Measurements from ENCODE around the gene MT1F. TPM values are rescaled to one million over a fixed set of nuclear protein-coding genes. Genes with fewer than 3 reads are reported as not detected.

The MT1F gene
- total and polyA plus RNA-seq, 9 of the 15 experiments (the other 6 are each of a cell fraction or from before 2014, with no cell fraction given): 0.18 to 0.68 (median 0.29) TPM; not detected in 5

- TF ChIP-seq NR2C1 (IDR thresholded peaks at IDR 0.05) (no peak), NR2C1 (tag; IDR thresholded peaks at IDR 0.05) (no peak)
Measured at GRCh38 chr16:56684256-56684925, 26.6 kb downstream of the MT1F start (continued).

DNA sequence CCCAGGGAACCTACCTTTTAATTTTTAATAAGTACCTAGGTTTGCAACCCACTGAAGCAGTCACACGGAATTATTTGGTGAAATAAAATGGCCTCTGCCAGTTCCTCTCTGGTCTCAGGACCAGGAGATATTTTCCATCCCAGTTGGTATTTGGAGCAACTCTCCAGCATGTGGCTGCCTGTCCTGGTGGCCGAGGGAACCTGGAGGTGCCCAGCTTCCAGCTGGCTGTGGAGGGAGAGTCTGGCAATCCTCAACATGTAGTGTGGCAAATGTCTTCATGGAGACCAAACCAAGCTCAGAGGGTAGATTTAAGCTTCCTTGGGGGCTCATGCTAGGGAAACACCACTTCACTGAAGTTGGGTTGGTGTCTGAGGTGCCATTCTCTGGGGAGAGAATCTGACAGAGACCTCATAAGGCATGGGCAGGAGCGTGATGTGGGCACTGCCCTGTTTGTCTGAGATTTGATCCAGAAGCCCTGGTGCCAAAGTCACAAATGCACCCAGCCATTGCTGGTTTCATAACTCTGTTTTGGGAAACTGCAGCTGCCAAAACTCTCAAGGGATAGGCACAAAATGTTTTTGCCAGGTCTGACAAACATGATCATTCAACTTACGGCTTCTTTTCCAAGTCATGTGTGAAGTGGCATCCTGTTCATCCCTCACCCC lies 27.3 kb downstream of the MT1F start:
- Histone ChIP-seq H3K4me2 (ENCODE audit: insufficient read depth, low read length) (no peak overlapping the region), H3K9me3 (replicated peaks; ENCODE audit: control insufficient read depth, insufficient read depth, low read depth, low read length) (no peaks in the 10 kb centered on the region), H3K79me2 (ENCODE audit: control insufficient read depth, insufficient read depth, low read length) (no peaks in the 10 kb centered on the region), H3K9ac (ENCODE audit: insufficient read depth in 1 of 2, low read depth in 2 of 2, low read length in 2 of 2) (no peak overlapping the region), H4K20me1 (replicated peaks; ENCODE audit: control insufficient read depth, insufficient read depth, low read length) (no peaks in the 10 kb centered on the region), H3K27me3 (ENCODE audit: control insufficient read depth in 2 of 2, insufficient read depth in 2 of 2, low read length in 2 of 2) (peaks cover 7 to 48% of the 10 kb centered on the region in 2 experiments; a peak in 4 of 5 replicates), H3K36me3 (ENCODE audit: control insufficient read depth, insufficient read depth, low read length) (no peaks in the 10 kb centered on the region), H3K9me1 (ENCODE audit: control insufficient read depth, insufficient read depth, low read length) (no peaks in the 10 kb centered on the region), H2AFZ (ENCODE audit: low read depth, low read length) (no peak overlapping the region), H3K4me1 (replicated peaks in 1 of 2; ENCODE audit: control insufficient read depth in 2 of 2, insufficient read depth in 2 of 2, low read length in 2 of 2) (peaks cover 6 to 12% of the 10 kb centered on the region in 2 experiments; a peak in 3 of 5 replicates), H3K27ac (ENCODE audit: extremely low read depth, low read depth, low read length) (no peak overlapping the region), H3K4me3 (no peak overlapping the region)
- BruUV-seq (replicated peaks): no TSS peak
- no peak for DNase-seq (ENCODE audit: extremely low read depth in 1 of 4, low spot score in 3 of 4)
- FAIRE-seq: no peak
- intact Hi-C loops (cut with micrococcal nuclease): no loop called here
- no peak for TF ChIP-seq NONO (IDR thresholded peaks at IDR 0.05; ENCODE audit: low read depth in 2 of 2, low read length in 1 of 2)
- TF ChIP-seq PHTF2 (CRISPR knock-in tag; IDR thresholded peaks at IDR 0.05): no peak
- TF ChIP-seq ZC3H8 (IDR thresholded peaks at IDR 0.05): no peak
- TF ChIP-seq ETS2 (tag; IDR thresholded peaks at IDR 0.05; ENCODE audit: borderline replicate concordance, poor library complexity, severe bottlenecking): no peak
- no peak for TF ChIP-seq ILK (tag; IDR thresholded peaks at IDR 0.05; ENCODE audit: borderline replicate concordance, low read depth)
- TF ChIP-seq, protein P1, sequence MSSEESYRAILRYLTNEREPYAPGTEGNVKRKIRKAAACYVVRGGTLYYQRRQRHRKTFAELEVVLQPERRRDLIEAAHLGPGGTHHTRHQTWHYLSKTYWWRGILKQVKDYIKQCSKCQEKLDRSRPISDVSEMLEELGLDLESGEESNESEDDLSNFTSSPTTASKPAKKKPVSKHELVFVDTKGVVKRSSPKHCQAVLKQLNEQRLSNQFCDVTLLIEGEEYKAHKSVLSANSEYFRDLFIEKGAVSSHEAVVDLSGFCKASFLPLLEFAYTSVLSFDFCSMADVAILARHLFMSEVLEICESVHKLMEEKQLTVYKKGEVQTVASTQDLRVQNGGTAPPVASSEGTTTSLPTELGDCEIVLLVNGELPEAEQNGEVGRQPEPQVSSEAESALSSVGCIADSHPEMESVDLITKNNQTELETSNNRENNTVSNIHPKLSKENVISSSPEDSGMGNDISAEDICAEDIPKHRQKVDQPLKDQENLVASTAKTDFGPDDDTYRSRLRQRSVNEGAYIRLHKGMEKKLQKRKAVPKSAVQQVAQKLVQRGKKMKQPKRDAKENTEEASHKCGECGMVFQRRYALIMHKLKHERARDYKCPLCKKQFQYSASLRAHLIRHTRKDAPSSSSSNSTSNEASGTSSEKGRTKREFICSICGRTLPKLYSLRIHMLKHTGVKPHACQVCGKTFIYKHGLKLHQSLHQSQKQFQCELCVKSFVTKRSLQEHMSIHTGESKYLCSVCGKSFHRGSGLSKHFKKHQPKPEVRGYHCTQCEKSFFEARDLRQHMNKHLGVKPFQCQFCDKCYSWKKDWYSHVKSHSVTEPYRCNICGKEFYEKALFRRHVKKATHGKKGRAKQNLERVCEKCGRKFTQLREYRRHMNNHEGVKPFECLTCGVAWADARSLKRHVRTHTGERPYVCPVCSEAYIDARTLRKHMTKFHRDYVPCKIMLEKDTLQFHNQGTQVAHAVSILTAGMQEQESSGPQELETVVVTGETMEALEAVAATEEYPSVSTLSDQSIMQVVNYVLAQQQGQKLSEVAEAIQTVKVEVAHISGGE (CRISPR knock-in tag; IDR thresholded peaks at IDR 0.05): no peak
- TF ChIP-seq, protein P2, sequence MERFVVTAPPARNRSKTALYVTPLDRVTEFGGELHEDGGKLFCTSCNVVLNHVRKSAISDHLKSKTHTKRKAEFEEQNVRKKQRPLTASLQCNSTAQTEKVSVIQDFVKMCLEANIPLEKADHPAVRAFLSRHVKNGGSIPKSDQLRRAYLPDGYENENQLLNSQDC (CRISPR knock-in tag; IDR thresholded peaks at IDR 0.05): no peak
- TF ChIP-seq SMARCE1 (IDR thresholded peaks at IDR 0.05): no peak
- TF ChIP-seq GATAD2A (IDR thresholded peaks at IDR 0.05): no peak
- POLR2A ChIA-PET: interaction anchor here (0.6 to 0.8 kb wide), 3 partner anchors 9 to 17 kb away, joined by 3 to 4 read pairs (median 4); no protein-coding TSS in a partner anchor
- in situ Hi-C loops (cut with MboI): no loop called here
- no peak for ATAC-seq
- CTCF ChIA-PET (ENCODE audit: low intra/inter-chr PET ratio): no interaction called here
- 12% methylated on average over 4 of the region's 4 CpGs for WGBS (ENCODE audit: insufficient coverage, low coverage, missing lambda C conversion rate)
